ENCODE data around the gene TTLL10.
"Not testable (repeated sequence)": the region's sequence is repeated elsewhere in the genome, so short reads cannot be mapped to it uniquely, and the experiment has no call there.

TTLL10 gene

DNA sequence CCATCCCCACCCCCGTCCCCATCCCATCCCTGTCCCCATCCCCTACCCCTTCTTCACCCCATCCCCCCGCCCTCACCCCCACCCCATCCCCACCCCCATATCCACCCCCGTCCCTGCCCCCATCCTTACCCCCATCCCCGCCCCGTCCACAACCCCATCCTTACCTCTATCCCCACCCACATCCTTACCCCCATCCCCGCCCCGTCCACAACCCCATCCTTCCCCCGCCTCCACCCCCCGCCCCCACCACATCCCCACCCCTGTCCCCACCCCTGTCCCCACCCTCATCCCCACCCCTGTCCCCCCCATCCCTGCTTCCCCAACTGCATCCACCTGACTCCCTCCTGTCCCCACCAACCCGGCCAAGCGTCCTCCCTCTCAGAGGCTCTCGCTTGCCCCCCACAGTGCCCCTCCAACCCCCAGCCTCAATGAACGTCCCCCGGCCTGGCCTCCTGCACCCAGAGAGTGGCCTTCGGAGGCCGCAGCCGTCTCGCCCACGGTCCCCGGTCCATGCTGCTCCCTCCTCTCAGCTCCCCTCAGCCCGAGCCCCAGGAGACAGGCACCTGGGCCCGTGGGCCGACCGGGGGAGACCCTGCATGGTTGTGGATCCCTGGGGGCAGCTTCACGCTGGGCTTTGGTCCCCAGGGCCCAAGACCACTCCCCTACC lies 32.3 kb upstream of the TTLL10 start:
- DNase-seq: no peak

DNA sequence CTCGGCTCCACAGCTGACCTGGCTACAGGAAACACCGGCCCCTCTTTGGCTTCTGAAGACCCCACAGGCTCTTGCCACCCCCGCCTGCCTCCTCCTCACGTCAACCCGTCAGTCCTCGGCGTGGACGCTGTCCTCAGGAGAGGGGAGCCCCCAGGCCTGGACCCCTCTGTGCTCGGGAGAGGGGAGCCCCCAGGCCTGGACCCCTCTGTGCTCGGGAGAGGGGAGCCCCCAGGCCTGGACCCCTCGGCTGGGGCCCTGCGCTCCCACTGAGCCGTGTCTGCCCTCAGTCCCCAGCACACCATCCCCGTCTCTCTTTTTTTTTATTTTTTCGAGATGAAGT lies 31.8 kb upstream of the TTLL10 start:
- no peak for DNase-seq

GRCh38 chr1:1142352-1142751 lies 31.3 kb upstream of the TTLL10 start:
- DNase-seq: not testable (repeated sequence)

DNA sequence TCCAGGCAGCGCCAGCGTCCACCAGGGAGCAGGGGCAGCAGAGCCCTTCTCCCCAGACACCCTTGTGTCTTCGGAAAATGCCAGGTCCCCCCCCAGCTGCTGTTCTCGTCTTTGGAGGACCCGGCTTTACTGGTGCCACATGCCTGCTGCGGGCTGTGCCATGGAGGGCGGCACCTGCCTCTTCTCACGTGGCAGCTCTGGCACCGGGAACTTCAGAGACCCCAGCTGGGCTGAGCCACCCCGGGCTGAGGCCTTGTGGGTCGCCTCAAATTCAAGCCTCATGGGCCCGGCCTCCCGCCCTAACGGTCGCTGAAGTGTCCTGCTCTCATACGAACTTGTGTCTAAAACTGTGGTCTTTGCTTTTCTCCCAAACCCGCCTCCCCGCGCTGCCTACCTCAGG lies 30.8 kb upstream of the TTLL10 start:
- DNase-seq: no peak

- DNase-seq: no peak
These were observed 30.0 kb upstream of the TTLL10 start for GRCh38 chr1:1143636-1144035.

GRCh38 chr1:1144122-1144842 lies 29.4 kb upstream of the TTLL10 start:
- DNase-seq: no peak

- DNase-seq: no peak
These were observed 28.7 kb upstream of the TTLL10 start for GRCh38 chr1:1144843-1145546.

DNA sequence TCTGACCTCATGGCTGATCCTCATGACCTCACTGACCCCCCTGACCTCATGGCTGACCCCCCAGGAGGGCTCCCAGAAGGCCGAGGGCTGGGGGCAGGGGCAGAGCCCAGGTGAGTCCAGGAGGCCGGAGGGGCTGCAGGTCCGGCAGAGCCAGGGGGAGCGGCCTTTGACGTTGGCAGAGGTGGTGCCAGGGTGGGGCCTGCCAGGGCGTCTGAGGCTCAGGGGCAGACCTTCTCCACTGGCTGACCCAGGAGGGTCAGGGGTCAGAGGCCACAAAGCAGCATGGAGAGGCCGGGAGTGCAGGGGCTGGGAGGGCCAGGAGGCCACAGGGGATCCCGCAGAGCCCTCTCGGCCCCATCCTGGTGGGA lies 28.1 kb upstream of the TTLL10 start:
- no peak for DNase-seq

DNA sequence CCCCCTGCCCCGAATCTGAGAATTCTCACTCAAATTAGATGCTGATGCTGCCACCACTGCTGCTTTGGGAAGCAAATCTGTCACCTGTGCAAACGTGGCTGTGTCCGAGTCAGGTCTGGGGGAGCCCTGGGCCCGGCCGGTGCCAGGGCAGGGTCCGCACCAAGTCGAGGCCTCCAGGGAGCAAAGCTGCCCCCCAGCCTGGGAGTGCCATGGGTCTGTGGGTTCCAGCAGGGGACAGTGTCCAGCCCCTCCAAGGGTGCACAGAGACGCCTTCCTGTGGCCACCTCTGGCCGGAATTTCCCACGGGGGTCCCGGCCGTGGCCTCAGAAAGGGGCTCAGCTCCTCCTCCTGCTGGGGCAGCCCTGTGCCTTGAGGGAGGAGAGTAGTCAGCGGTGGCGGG lies 27.7 kb upstream of the TTLL10 start:
- no peak for DNase-seq

DNA sequence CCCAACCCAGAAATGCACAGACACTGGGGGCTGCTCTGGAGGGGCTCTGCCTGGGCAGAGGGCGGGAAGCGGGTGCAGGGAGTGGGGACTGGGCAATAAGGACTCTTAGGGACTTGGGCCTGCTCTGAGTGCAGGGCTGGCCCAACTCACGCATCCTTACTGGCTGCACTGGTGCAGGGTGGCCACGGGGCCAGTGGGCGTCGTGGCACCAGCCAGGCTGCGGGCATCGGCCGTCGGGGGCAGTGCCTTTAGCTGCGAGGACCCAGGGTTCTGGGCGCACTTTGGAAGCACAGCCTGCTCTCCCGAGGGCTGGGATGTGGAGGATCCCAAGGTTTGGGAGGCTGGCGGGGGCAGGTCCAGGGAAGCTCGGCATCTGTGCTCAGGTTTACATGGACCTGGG lies 27.1 kb upstream of the TTLL10 start:
- no peak for DNase-seq

GRCh38 chr1:1148061-1148460 lies 25.6 kb upstream of the TTLL10 start:
- DNase-seq: no peak

DNA sequence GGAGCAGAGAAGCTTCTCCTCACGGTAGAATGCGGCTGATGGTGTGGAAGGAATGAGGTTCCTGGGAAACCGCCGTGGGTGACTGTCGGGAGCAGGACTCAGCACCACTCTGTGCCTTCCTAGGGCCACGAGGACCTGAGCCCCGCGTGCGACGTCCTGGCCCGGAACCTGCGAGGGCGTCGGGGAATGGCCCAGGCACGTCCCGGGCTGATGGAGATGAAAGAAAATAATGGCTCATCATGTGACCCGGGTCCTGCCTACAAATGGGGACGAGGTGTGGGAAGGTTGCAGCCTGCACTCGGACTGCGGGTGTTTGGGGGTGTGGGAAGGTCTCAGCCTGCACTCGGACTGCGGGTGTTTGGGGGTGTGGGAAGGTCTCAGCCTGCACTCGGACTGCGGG lies 25.1 kb upstream of the TTLL10 start:
- DNase-seq: no peak

DNA sequence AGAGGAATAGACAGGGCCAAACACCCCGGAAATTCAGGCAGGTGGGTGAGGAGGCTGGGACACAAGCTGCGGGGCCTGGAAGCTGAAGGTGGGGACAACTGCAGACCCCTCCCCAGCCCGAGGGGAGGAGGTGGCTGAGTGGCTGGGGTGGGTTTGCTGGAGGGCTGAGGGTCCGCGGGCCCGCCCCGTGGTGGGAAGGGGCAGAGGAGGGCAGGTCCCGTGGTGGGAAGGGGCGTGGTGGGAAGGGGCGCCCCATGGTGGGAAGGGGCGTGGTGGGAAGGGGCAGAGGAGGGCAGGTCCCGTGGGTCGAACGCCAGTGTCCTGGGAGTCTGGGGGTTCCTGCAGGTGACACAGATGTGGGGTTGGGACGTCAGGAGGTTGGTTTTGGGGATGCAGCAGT lies 24.3 kb upstream of the TTLL10 start:
- DNase-seq: no peak

GRCh38 chr1:1150100-1150499 lies 23.6 kb upstream of the TTLL10 start:
- DNase-seq: no peak

- no peak for DNase-seq
These were observed 22.4 kb upstream of the TTLL10 start for GRCh38 chr1:1151306-1151705.

GRCh38 chr1:1152431-1152830 lies 21.2 kb upstream of the TTLL10 start:
- DNase-seq: not testable (repeated sequence)

- DNase-seq: not testable (repeated sequence)
These were observed 20.5 kb upstream of the TTLL10 start for GRCh38 chr1:1153215-1153614.

DNA sequence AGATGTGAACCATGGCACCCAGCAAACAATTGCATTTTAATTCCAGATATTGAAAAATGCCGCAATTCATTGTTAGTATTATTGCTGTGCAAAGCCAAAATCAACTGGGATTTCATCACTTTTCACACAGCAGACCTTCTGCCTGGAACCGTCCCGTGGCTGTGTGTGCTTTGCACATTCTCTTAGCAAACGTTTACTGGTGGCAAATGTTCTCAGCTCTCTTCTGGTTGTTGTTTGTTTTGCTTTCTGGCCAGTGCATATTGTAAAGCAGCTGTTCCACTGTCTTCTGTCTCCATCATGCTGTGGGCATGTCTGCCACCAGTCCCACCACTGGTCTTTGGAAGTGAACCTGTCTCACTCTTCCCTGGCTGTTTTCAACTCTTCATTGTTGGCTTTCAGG lies 19.8 kb upstream of the TTLL10 start:
- no peak for DNase-seq

DNA sequence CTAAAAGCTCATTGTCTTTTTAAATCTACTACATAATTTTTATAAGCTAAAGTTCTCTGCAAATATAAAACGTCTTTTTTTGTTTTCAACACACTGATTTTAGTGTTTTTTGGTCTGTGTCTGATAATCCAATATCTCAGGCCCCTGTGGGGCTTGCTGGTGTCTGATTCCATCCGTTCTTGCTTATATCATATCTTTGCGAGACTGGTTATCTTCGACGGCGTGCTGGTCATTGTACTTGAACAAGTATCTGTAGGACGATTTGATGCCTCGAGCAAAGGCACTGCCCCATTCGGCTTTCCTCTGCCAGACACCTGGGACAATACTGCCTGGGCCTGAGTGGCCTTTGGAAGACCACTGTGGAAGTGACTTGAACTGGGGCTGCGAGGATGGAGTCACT lies 18.4 kb upstream of the TTLL10 start:
- DNase-seq: no peak

- no peak for DNase-seq
These were observed 17.3 kb upstream of the TTLL10 start for GRCh38 chr1:1156140-1157032.

- no peak for DNase-seq
These were observed 16.7 kb upstream of the TTLL10 start for GRCh38 chr1:1157033-1157365.

GRCh38 chr1:1157426-1157913 lies 16.2 kb upstream of the TTLL10 start:
- peak; percentile 60 for DNase-seq

Measured in NCI-H82 (cell line).